ENCODE measurements around the gene NTMT1.
"Not testable (repeated sequence)": the region's sequence is repeated elsewhere in the genome, so short reads cannot be mapped to it uniquely, and the experiment has no call there.

NTMT1 gene, protein sequence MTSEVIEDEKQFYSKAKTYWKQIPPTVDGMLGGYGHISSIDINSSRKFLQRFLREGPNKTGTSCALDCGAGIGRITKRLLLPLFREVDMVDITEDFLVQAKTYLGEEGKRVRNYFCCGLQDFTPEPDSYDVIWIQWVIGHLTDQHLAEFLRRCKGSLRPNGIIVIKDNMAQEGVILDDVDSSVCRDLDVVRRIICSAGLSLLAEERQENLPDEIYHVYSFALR

DNA sequence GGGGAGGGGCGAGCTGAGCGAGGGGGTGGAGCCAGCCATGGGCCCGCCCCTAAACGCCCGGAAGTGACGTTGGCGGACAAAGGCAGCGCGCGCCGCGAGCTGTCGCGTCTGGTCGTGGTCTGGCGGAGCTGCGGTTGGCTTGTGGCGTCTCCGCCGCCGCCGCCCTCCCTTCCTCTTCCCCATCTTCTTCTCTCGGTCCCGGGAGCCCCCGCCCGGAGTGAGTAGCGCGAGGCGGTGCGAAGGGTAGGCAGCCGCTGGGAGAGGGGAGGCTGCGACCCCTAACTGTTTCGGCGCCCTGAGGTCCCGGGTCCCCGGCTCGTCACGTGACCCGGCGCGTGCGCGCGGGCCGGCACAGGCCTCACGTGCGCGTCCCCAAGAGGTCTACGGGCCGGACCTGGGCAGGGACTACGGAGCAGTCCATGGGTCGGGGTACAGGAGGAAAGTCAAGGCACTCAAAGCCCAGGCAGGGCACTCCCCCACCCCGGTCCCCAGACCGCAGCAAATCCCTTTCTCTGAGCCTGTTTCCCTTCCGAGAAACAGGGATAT, at the start of gene NTMT1:
Gene NTMT1, plus strand, starts transcription at position 85 of the 546 bp plus-strand sequence. CDS start 6,541 bp downstream, outside the sequence.
- DNase-seq (ENCODE audit: low spot score): peak; percentile 86

DNA sequence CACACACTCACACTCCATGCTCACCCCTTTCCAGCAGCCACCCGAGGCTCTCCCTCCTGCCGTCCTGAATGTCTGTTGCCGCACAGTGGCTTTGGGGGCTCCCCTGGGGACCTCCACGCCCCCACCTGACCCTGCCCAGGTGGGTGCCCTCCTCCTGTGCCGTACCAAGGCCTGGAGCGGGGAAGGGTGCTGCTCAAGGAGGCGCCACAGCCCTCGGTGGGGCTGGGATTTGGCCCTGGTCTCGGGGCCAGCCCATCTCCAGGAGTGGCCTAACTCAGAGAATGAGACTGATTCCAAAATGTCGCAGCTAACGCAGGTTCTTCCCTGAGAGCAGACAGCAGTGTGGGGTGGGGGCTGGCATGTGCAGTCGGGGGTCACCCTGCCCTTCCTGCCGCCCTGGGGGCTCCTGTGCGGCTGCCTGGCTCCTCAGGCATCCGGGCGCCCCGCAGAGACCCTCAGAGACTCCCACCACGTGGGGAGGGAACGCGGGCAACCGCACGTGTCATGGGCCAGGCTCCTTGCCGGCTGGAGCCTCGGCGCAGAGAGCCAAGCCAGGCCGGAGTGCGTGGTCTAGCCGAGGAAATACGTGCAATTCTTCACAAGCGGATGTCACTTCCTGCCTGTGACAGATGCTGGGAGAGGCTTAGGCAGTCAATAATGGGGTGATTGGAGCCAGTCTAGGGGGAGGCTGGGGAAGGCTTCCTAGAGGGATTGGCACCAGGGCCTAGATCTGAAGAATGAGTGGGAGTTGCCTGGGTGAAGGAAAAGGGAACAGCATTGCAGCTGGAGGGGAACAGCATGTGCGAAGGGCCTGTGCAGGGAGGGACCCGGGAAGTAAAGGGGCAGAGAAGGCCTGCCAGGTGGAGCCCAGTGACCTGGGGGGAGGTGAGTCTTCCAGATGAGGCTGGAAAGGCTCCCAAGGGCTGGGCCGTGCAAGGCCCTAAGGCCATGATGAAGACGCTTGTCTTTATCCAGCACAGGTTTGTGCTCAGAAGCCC, 49.1 kb upstream of the NTMT1 start:
- no peak for DNase-seq (ENCODE audit: low spot score)

DNA sequence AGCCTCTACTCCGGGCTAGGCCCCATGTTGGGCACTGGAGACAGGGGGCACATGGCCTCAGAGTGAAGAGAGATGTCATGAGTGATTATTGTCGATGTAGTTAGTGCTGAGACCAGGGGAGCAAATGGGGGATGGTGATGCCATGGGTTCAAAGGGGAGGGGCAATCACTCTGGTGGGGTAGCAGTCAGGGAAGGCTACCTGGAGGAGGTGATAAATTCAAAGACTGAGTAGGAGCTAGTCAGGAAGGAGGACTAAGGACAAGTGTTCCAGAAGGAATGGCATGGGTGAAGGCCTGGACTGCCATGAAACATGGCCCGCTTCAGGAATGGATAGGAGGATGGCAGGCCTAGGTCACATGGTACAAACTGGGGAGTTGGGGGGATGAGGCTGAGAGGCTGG, 46.7 kb upstream of the NTMT1 start:
- DNase-seq (ENCODE audit: low spot score): no peak

DNA sequence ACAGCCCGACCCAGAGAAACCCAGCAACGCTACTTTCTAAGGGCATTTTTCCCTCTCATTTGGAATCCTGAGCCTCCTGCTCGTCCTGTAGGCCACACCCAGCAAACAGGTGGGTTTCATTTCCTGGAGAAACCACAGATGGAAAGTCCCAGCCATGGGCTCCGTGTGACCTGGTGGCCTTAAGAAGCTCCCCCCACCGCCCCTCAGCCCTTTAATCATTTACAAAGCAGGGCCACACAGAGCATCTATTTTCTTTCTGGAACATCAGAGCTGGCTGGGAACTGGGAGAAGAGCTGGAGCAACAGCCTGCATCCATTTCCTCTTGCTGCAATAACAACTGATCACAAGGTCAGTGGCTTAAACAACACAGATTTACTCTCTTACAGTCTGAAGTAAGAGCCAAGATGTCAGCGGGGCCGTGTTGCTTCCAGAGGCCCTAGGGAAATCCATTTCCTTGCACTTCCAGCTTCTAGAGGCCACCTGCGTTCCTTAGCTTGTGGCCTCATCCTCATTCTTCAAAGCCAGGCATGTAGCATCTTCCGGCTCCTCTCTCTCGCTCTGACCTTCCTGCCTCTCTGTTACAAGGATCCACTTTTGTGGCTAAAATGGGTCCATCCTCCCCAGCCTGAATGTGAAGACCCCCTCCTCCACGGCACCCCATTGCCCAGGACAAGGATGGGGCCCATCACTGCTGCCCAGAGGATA, 45.6 kb upstream of the NTMT1 start:
- no peak for DNase-seq (ENCODE audit: low spot score)

DNA sequence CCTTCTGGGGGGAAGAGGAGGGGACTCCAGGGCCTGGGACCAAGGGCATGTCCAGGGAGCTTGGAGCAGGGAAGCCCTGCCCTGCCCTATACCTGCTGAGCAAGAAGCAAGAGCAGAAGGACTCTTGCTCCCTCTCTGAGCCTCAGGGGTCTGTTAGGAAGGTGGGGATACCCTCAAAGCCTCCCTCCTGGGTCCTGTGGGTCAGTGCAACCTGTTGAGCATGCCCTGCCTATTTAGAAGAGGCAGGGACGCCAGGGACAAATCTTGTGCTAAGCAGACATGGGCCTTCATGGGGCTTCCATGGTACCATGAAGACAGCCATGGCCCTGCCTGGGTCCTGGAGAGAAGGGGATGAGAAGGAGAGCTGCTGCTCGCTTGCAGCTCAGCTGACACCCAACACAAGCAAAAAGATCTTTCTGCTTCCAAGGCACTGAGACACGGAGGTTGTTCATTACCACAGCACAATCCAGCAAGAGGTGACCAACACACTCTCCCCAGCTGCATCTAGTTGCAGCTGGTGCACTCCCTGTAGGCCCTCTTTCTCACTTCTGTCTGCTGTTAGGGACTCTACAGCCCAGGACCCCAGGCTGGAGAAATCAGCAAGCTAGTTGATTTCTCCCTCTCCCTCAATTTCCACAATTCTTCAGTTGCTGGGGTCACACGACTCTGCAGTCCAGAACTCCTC, 44.3 kb upstream of the NTMT1 start:
- no peak for DNase-seq (ENCODE audit: low spot score)

DNA sequence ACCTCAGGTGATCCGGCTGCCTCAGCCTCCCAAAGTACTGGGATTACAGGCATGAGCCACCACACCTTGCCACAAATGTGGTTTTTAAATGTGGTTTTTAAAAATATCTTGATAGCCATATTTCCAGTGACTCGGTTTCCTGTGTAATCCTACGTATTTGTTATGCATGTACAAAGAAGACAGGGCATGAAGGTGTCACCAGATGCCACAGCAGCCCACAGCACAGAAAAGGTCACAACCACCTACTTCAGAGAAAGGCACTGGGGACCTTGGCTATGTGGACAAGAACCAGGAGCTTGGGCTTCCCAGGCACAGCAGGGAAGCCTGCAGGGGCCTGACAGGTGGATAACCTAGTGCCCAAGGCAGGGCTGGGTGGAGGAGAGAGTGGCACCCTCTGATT, 43.1 kb upstream of the NTMT1 start:
- DNase-seq (ENCODE audit: low spot score): no peak

DNA sequence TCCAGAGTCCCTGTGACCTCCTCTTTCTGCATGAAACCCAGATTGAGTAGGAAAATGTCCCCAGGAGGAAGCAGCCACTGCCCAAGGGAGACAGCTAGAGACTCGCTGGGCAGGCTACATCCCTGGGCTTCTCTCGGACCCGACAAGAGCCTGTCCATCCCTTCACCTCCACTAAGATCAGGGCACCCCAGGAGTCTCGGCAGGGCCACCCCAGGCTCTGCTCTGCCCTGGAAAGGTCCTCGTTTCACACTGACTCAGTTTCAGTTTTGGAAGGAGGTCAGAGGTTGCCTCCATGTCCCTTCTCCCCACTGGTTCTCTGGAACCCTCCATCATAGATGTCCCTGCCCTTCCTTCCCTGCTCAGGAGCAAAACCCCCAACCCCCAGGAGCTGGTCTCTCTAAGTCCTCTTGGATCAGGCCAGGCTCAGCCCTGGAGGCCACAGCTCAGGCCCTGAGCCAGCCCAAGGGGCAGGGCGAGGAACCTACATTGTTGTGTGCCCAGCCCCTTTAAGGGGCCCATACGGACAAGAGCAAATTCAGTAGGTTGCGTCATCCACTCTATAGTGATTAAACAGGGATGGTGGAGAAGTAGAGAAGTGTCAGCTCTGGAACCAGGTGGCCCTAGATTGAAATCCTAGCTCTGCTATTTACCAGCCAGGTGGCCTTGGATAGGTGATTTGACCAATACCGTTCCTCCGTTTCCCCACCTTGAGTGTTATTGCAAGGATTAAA, 42.5 kb upstream of the NTMT1 start:
- DNase-seq (ENCODE audit: low spot score): no peak

DNA sequence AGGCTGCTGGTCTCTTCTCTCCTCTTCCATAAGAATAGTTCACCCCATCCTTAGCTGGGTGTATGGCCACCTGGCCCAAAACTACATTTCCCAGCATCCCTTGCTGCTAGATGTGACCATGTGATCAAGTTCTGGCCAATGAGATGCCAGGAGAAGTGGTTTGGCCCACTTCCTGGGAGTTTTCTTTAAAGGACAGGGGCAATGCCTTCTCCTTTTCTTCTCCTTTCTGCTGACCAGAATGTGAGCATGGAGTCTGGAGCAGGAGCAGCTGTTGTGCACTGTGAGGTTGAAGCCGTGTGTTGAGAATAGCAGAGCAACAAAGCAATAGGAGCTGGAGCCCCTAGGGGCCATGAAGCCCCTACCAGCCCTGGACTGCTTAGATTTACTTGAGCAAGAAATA, 41.8 kb upstream of the NTMT1 start:
- peak; percentile 64 for DNase-seq (ENCODE audit: low spot score)

DNA sequence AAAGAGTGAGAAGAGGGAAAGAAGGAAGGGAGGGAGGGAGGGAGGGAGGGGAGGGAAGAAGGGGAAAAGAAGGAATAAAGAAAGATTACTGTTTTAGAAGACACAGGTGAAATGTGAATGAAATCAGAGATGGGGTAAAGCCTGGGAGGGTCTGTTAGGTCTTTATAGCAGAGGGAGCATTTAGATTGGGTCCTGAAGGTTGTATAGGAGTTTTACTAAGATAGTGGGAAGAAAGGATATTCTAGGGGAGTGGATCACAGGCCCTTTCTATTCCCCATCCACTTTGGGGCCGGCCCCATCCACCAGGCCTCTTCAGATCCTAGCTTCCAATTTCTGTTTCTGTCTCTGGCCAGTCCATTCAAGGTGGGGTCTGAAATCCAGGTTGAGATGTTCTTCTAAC, 40.6 kb upstream of the NTMT1 start:
- DNase-seq (ENCODE audit: low spot score): no peak

DNA sequence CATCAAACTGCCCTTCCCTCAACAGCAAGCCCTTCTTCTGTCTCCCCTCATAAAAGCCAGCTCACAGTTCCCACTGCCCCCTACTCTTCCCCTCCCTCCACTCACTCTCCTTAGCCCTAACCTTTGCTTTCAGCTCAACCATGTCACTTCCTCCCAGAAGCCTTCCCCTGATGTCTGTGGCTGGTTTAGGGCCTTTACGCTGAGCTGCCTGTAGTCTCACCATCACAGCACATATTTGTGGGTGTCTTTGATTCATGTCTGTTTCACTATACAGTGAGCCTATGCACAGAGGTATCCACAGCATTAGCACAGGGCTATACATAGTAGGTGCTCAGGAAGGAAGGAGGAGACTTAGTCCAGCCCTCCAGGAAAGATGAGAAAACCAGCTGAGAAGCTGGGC, 39.7 kb upstream of the NTMT1 start:
- no peak for DNase-seq (ENCODE audit: low spot score)

DNA sequence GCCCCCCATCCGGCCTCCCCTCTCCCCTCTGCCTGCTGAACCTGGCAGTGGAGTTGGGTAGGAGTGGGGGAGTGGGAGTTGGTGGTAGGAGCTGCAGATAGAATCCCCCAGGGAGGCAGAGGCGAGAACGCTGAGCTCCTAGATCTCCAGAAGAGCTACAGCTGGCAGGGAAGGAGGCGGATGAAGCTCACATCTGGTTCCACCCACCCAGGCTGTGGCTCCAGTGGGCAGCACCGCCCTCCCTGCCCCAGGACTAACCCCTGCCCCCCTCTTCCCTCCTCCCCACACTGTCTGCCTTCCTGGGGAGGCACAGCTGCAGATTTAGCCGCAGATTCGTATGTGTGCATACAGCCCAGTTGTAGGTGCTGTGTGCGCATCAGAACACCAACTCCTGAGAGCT, 39.3 kb upstream of the NTMT1 start:
- no peak for DNase-seq (ENCODE audit: low spot score)

DNA sequence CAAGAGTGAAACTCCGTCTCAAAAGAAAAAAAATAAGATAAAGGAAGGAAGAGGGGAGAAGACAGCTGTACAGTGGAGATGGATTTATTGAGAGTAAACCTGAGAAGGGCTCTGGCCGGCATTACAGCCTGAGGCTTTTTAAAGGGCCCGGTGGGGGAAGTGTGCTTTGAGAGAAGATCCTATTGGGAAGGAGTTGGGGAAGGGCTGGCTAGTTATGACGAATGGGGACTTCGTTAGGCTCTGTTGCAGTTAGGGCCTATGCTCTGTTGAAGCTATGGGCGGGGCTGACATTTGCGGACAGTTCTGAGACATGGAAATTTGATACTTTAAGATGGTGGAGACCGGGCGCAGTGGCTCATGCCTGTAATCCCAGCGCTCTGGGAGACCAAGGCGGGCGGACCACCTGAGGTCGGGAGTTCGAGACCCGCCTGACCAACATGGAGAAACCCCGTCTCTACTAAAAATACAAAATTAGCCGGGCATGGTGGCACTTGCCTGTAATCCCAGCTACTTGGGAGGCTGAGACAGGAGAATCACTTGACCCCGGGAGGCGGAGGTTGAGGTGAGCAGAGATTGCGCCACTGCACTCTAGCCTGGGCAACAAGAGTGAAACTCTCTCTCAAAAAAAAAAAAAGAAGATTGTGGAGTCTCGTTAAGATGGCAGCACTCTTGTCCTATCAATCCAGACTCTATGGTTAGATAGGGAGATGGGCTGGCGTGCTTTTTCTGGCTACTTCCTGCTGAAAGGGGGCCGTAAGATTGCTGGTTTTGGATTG, 38.3 kb upstream of the NTMT1 start:
- no peak for DNase-seq (ENCODE audit: low spot score)

DNA sequence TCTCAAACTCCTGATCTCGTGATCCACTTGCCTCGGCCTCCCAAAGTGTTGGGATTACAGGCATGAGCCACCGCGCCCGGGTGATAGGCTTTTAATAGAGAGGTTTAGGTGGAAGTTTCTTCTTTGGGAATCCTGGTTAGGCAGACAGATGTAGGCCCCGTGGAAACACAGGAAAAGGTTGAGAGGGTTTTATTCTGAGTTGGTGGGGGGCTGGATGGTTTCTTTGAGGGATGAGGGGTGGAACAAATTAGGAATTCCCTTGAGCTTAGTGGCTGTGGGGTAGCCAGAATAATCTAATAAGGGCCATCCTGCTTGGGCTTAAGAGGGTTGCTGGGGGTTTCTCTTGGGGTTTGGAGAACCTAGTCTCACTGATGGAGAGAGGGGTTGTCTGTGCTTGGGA, 35.5 kb upstream of the NTMT1 start:
- no peak for DNase-seq (ENCODE audit: low spot score)

DNA sequence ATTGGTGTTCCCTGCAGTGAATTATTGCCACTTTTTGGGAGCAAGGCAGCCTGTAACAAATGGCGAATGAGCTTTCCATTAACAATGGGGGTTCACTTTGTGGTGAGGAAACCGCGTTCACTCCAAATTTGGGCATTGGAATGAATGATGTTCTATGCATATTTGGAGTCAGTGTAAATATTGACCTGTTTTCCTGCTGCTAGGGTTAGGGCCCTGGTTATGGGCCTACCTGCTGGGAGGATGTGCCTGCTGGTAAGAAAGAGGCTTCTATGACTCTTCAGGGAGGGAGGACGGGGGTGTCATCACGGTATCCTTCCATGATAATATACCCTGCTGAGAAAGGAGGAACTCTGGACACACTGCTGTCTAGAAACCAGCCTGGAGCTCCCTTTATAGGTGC, 34.0 kb upstream of the NTMT1 start:
- DNase-seq (ENCODE audit: low spot score): no peak

DNA sequence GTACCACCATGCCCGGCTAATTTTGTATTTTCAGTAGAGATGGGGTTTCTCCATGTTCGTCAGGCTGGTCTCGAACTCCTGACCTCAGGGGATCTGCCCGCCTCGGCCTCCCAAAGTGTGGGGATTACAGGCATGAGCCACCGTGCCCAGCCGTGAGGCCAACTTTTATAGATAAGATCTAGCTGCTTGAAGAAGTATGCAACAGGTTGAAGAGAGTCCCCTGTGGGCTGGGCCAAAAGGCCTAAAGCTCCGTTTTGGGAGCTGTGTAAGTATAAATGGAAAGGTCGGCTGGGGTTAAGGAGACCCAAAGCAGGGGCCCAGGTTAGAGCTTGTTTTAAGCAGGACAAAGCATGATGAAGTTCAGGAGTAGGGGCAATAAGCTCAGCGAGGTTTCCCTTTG, 33.2 kb upstream of the NTMT1 start:
- not testable (repeated sequence) for DNase-seq (ENCODE audit: low spot score)

DNA sequence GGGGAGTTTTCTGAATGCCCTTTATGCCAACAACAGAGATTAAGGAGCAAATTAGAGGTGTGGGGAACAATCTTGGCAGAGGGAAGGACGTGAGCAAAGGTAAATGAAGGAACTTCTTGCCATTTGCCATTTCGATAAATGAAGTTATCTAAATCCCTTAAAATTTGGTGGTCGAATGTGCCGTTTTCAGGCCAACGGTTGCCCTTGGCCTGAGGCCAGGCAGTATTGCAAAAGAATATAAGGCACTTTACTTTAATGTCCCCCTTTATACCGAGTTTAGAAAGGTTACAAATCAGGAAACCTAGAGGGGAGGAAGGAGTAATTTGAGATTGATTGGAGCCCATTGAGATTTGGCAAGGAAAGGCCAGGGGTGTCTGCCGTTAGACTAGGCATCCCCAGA, 31.3 kb upstream of the NTMT1 start:
- no peak for DNase-seq (ENCODE audit: low spot score)

DNA sequence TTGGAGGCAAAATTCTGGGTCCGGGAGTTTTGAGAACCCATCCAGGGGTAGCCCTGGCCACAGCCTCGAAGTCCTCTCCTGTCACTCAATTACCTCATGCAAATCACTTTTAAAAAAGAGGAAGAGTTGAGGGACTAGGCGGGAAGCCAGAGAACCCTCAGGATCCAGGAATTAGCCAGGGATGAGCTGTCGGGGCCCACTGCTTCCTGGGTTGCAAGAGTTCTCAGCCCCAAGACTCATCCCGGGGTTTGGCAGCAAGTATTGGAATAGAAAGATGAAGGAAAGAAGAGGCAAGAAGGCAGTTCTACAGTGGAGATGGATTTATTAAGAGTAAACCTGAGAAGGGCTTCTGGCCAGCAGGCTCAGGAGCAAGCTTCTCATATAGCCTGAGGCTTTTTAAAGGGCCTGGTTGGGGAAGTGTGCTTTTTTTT, 30.6 kb upstream of the NTMT1 start:
- no peak for DNase-seq (ENCODE audit: low spot score)

DNA sequence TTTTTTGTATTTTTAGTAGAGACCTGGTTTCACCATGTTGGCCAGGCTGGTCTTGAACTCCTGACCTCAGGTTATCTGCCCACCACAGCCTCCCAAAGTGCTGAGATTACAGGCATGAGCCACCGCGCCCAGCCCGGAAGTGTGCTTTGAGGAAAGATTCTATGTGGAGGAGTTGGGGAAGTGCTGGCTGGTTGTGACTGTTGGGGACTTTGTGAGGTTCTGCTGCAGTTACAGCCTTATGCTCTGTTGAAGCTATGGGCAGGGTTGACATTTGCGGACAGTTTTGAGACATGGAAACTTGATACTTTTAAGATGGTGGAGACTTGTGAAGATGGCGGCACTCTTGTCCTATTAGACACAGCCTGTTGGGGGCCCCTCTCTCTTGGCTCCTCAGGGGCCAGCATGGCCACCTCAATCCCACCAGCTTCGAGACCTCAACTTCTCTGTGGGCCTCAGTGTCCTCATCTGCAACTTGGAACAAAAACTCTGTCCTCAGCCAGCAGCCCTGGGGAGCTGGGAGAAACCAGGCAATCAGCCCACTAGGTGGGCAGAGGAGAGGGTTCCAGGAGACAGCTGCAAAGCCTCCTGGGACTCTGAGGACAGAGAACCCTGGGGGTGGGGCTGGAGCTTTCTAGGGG, 29.9 kb upstream of the NTMT1 start:
- no peak for DNase-seq (ENCODE audit: low spot score)

DNA sequence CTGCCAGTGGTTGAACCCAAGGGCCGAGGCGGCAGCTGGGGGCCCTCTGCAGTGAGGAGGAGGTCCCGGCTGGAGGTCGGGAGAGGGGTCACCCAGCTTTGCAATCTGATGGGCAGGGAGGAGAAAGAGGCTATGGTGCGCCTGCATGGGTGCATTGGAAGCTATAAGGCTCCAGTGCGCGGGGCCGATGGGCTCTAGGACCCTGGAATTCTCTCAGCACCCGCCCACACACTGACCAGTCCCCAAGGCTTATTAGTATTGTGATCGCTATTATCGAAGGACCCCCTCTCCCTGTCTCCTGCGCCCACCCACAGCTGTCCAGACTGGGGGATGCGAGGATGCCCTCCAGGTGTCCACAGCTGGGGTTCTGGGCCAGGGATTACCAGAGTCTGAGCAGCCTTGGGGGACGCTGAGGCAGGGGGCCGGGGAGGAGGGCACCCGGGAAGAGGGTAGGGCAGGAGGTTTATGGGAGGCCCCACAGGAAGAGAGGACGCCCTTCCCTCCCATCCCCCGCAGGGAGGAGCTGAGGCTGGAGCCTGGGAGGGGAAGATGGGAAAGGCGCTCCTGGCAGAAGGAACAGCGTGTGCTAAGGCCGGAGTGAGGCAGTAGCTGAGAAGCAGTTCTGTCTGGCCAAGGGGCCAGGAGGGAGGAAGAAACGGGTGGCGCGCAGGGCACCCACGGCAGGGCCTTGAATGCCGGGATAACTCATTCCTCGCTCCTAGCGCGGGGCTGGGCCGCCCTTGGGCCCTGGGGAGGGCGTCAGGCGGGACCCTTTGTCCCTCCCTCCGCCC, 29.2 kb upstream of the NTMT1 start:
- no peak for DNase-seq (ENCODE audit: low spot score)
